ENCODE measurements around the gene MUS81. TPM values are rescaled to one million over a fixed set of nuclear protein-coding genes. Genes with fewer than 3 reads are reported as not detected.
A peak's percentile ranks its signal among the peaks of the same experiment; 100 is the strongest.

The MUS81 gene
- total RNA-seq, 1 experiment from 2014 or later: 74.6 TPM

- no peaks in the 10 kb centered on the region for H3K9me3 ChIP-seq
- no peaks in the 10 kb centered on the region for H3K27me3 ChIP-seq (replicated peaks; ENCODE audit: control insufficient read depth, insufficient read depth, low read length)
- peaks cover 81% of the 10 kb centered on the region for H3K36me3 Mint-ChIP-seq (ENCODE audit: insufficient read depth, unreplicated experiment)
- peak overlapping the region; percentile 95 for H3K27ac Mint-ChIP-seq (ENCODE audit: unreplicated experiment)
- peaks cover 5% of the 10 kb centered on the region; the same call in 1 of the 2 replicates for H3K36me3 ChIP-seq (ENCODE audit: control insufficient read depth, insufficient read depth, low read length)
- intact Hi-C loops (cut with micrococcal nuclease; ENCODE audit: unreplicated experiment): loop anchor here (2.0 to 5.0 kb wide), 2 partner anchors 40 to 207 kb away; no protein-coding TSS in a partner anchor
- peaks cover 30% of the 10 kb centered on the region for H3K4me1 Mint-ChIP-seq (ENCODE audit: low read depth, unreplicated experiment)
- TF ChIP-seq CTCF (IDR thresholded peaks at IDR 0.05; ENCODE audit: insufficient read depth in 1 of 2, low read depth in 1 of 2, low read length in 1 of 2, severe bottlenecking in 1 of 2, unreplicated experiment in 1 of 2): peak in 1 of 2 experiments; percentile 31
- CTCF ChIA-PET: interaction anchor here (0.7 to 7.7 kb wide), 28 partner anchors 8 to 196 kb away, joined by 3 to 241 read pairs (median 5); partner anchors contain the start of genes AP5B1, BANF1, CCDC85B and CTSW
- H3K4me3 Mint-ChIP-seq (ENCODE audit: unreplicated experiment): peak overlapping the region; percentile 97
- peaks cover 15% of the 10 kb centered on the region for H3K4me1 ChIP-seq
- DNase-seq: peak; percentile 98 to 99
- POLR2A ChIA-PET: interaction anchor here (0.5 to 3.0 kb wide), 23 partner anchors 10 to 437 kb away, joined by 3 to 43 read pairs (median 6); partner anchors contain the start of genes BANF1, CCDC85B, CTSW and FIBP
- BruUV-seq (replicated peaks): no TSS peak
- H3K4me3 ChIP-seq (ENCODE audit: low read depth, low read length): peak overlapping the region; percentile 87
- no peaks in the 10 kb centered on the region for H3K9me3 Mint-ChIP-seq (ENCODE audit: unreplicated experiment)
- H3K27me3 Mint-ChIP-seq (ENCODE audit: insufficient read depth, unreplicated experiment): no peaks in the 10 kb centered on the region
These were observed 980 bp upstream of the MUS81 start for GRCh38 chr11:65859095-65859811.

GRCh38 chr11:65859812-65860277, 388 bp upstream of the MUS81 start:
- peaks cover 79% of the 10 kb centered on the region for H3K36me3 Mint-ChIP-seq (ENCODE audit: insufficient read depth, unreplicated experiment)
- H3K4me1 ChIP-seq: peaks cover 15% of the 10 kb centered on the region
- no peak for TF ChIP-seq CTCF (IDR thresholded peaks at IDR 0.05; ENCODE audit: insufficient read depth in 1 of 2, low read depth in 1 of 2, low read length in 1 of 2, severe bottlenecking in 1 of 2, unreplicated experiment in 1 of 2)

GRCh38 chr11:65861165-65861505, 902 bp downstream of the MUS81 start:
- peaks cover 16% of the 10 kb centered on the region for H3K4me1 Mint-ChIP-seq (ENCODE audit: low read depth, unreplicated experiment)
- Histone ChIP-seq H3K4me3 (ENCODE audit: low read depth, low read length) (peak overlapping the region; percentile 87), H3K36me3 (ENCODE audit: control insufficient read depth, insufficient read depth, low read length) (no peaks in the 10 kb centered on the region), H3K9me3 (no peaks in the 10 kb centered on the region), H3K27me3 (replicated peaks; ENCODE audit: control insufficient read depth, insufficient read depth, low read length) (no peaks in the 10 kb centered on the region), H3K4me1 (peaks cover 13% of the 10 kb centered on the region)
- H3K4me3 Mint-ChIP-seq (ENCODE audit: unreplicated experiment): peak overlapping the region; percentile 97
- DNase-seq: peak in 1 of 2 experiments; percentile 39
- CTCF ChIA-PET: interaction anchor here (0.6 to 7.7 kb wide), 6 partner anchors 9 to 149 kb away, joined by 3 to 241 read pairs (median 16); partner anchors contain the start of genes CCDC85B, FIBP and KAT5
- no TSS peak for BruUV-seq (replicated peaks)
- intact Hi-C loops (cut with micrococcal nuclease; ENCODE audit: unreplicated experiment): no loop called here
- no peaks in the 10 kb centered on the region for H3K27me3 Mint-ChIP-seq (ENCODE audit: insufficient read depth, unreplicated experiment)
- H3K9me3 Mint-ChIP-seq (ENCODE audit: unreplicated experiment): no peaks in the 10 kb centered on the region
- POLR2A ChIA-PET: interaction anchor here (0.6 to 1.3 kb wide), 4 partner anchors 8 to 246 kb away, joined by 3 to 6 read pairs (median 4); partner anchors contain the start of genes FIBP and PCNX3
- H3K27ac Mint-ChIP-seq (ENCODE audit: unreplicated experiment): peak overlapping the region; percentile 95
- peaks cover 75% of the 10 kb centered on the region for H3K36me3 Mint-ChIP-seq (ENCODE audit: insufficient read depth, unreplicated experiment)
- no peak for TF ChIP-seq CTCF (IDR thresholded peaks at IDR 0.05; ENCODE audit: insufficient read depth in 1 of 2, low read depth in 1 of 2, low read length in 1 of 2, severe bottlenecking in 1 of 2, unreplicated experiment in 1 of 2)

More at GRCh38 chr11:65859812-65860277, 388 bp upstream of the MUS81 start:
- peak overlapping the region; percentile 97 for H3K4me3 Mint-ChIP-seq (ENCODE audit: unreplicated experiment)
- no peak for DNase-seq
- no TSS peak for BruUV-seq (replicated peaks)
- H3K4me1 Mint-ChIP-seq (ENCODE audit: low read depth, unreplicated experiment): peaks cover 24% of the 10 kb centered on the region
- H3K27me3 Mint-ChIP-seq (ENCODE audit: insufficient read depth, unreplicated experiment): no peaks in the 10 kb centered on the region
- ChIA-PET POLR2A (interaction anchor here (0.5 to 3.0 kb wide), 22 partner anchors 9 to 437 kb away, joined by 3 to 43 read pairs (median 6); partner anchors contain the start of genes BANF1, CCDC85B, FIBP and KAT5), CTCF (interaction anchor here (0.5 to 7.7 kb wide), 37 partner anchors 8 to 554 kb away, joined by 3 to 241 read pairs (median 5); partner anchors contain the start of genes BANF1, CCDC85B, CTSW and EIF1AD)
- Histone ChIP-seq H3K4me3 (ENCODE audit: low read depth, low read length) (peak overlapping the region; percentile 87), H3K36me3 (ENCODE audit: control insufficient read depth, insufficient read depth, low read length) (peaks cover 5% of the 10 kb centered on the region; the same call in 1 of the 2 replicates), H3K27me3 (replicated peaks; ENCODE audit: control insufficient read depth, insufficient read depth, low read length) (no peaks in the 10 kb centered on the region), H3K9me3 (no peaks in the 10 kb centered on the region)
- no peaks in the 10 kb centered on the region for H3K9me3 Mint-ChIP-seq (ENCODE audit: unreplicated experiment)
- intact Hi-C loops (cut with micrococcal nuclease; ENCODE audit: unreplicated experiment): loop anchor here (1.0 to 5.0 kb wide), 4 partner anchors 28 to 208 kb away; partner anchors contain the start of genes BANF1, EIF1AD and FIBP
- H3K27ac Mint-ChIP-seq (ENCODE audit: unreplicated experiment): peak overlapping the region; percentile 95
